Ramos (cell line): ENCODE data around the gene MAP3K6.

ENCODE experiments used
- in situ Hi-C: fragments of 300-500 bp; cut with MboI; formaldehyde crosslinking; loops from one replicate; pipeline ENCODE4 v1.14.3; 2022; ENCODE audit warnings: low sequenced_read_pairs; ENCODE audit not compliant: unreplicated experiment

The MAP3K6 gene

GRCh38 chr1:27318136-27318535 lies 48.6 kb downstream of the MAP3K6 start:
- in situ Hi-C loops, result no loop called here

- in situ Hi-C loops, result no loop called here
These were observed 49.9 kb downstream of the MAP3K6 start for GRCh38 chr1:27316860-27317259.

GRCh38 chr1:27314737-27315136 lies 52.0 kb downstream of the MAP3K6 start:
- in situ Hi-C loops, result no loop called here

GRCh38 chr1:27314169-27314568 lies 52.6 kb downstream of the MAP3K6 start:
- in situ Hi-C loops, result no loop called here

- in situ Hi-C loops, result no loop called here
These were observed 58.7 kb downstream of the MAP3K6 start for GRCh38 chr1:27307874-27308598.

GRCh38 chr1:27306892-27307761 lies 59.6 kb downstream of the MAP3K6 start:
- in situ Hi-C loops, result no loop called here

- in situ Hi-C loops, result no loop called here
These were observed 60.7 kb downstream of the MAP3K6 start for GRCh38 chr1:27306071-27306470.
